HFFc6 (cell line): ENCODE data around the gene CLNK. TPM values are rescaled to one million over a fixed set of nuclear protein-coding genes. Genes with fewer than 3 reads are reported as not detected.

Experiments used
- DNase-seq: peaks from one replicate; pipeline ENCODE4 v3.0.0-alpha.2; 2018
- H3K27ac Mint-ChIP-seq: 2 replicates; pipeline ENCODE4 v1.8.0; 2020; ENCODE audit warnings: mild to moderate bottlenecking, mixed read lengths
- H3K27me3 Mint-ChIP-seq: 2 replicates; pipeline ENCODE4 v1.8.0; 2021; ENCODE audit warnings: mild to moderate bottlenecking, moderate library complexity, mixed read lengths; ENCODE audit not compliant: insufficient read depth
- H3K36me3 Mint-ChIP-seq: 2 replicates; pipeline ENCODE4 v1.8.0; 2021; ENCODE audit warnings: low read depth, mixed read lengths
- H3K4me1 Mint-ChIP-seq: 2 replicates; pipeline ENCODE4 v1.8.0; 2020; ENCODE audit warnings: low read depth, mixed read lengths
- H3K4me3 Mint-ChIP-seq: 2 replicates; pipeline ENCODE4 v1.8.0; 2020; ENCODE audit warnings: mild to moderate bottlenecking, moderate library complexity, mixed read lengths
- H3K9me3 Mint-ChIP-seq: 2 replicates; pipeline ENCODE4 v1.8.0; 2020; ENCODE audit warnings: mild to moderate bottlenecking, mixed read lengths
- CTCF ChIP-seq: fragments of 200-600 bp; sonication (generic); IDR thresholded peaks from 2 replicates; pipeline ENCODE4 v1.5.0; 2021; ENCODE audit warnings: antibody characterized with exemption, mild to moderate bottlenecking
- total RNA-seq, 6 experiments: library from RNA; stranded (reverse); fragmentation: NEBNext Ultra II Directional; extraction: Animal tissue kit (Norgen Biotek cat#: 25700); gene quantifications; 2 replicates in 1 of 6; 3 replicates in 5 of 6; pipeline ENCODE4 v1.2.3, GENCODE V29; 2021

CLNK gene
- total RNA-seq, 6 experiments from 2014 or later = not detected

GRCh38 chr4:10460313-10461047, 224.1 kb downstream of the CLNK start:
- no peak for DNase-seq
- H3K4me3 Mint-ChIP-seq = no peak overlapping the region
- H3K27me3 Mint-ChIP-seq = peaks cover 18% of the 10 kb centered on the region
- no peak overlapping the region for H3K27ac Mint-ChIP-seq
- peaks cover 6% of the 10 kb centered on the region; the same call in 1 of the 2 replicates for H3K4me1 Mint-ChIP-seq
- peaks cover 6% of the 10 kb centered on the region for H3K36me3 Mint-ChIP-seq
- H3K9me3 Mint-ChIP-seq = peaks cover 6% of the 10 kb centered on the region
- no peak for TF ChIP-seq CTCF

GRCh38 chr4:10459305-10459704, 225.3 kb downstream of the CLNK start:
- no peak for TF ChIP-seq CTCF
- H3K27ac Mint-ChIP-seq = no peak overlapping the region
- H3K27me3 Mint-ChIP-seq = peaks cover 19% of the 10 kb centered on the region
- H3K4me3 Mint-ChIP-seq = no peak overlapping the region
- H3K4me1 Mint-ChIP-seq = peaks cover 6% of the 10 kb centered on the region; the same call in 1 of the 2 replicates
- DNase-seq = no peak
- peaks cover 14% of the 10 kb centered on the region for H3K36me3 Mint-ChIP-seq
- peaks cover 6% of the 10 kb centered on the region for H3K9me3 Mint-ChIP-seq

- no peak for TF ChIP-seq CTCF
- H3K27ac Mint-ChIP-seq = no peak overlapping the region
- peaks cover 19% of the 10 kb centered on the region for H3K36me3 Mint-ChIP-seq
- no peak overlapping the region for H3K4me3 Mint-ChIP-seq
- H3K27me3 Mint-ChIP-seq = peaks cover 19% of the 10 kb centered on the region
- peaks cover 6% of the 10 kb centered on the region for H3K9me3 Mint-ChIP-seq
- peaks cover 6% of the 10 kb centered on the region; the same call in 1 of the 2 replicates for H3K4me1 Mint-ChIP-seq
- no peak for DNase-seq
These were observed 226.4 kb downstream of the CLNK start for GRCh38 chr4:10458177-10458576.

GRCh38 chr4:10457255-10457801, 227.2 kb downstream of the CLNK start, which contains the start of gene ZNF518B:
ZNF518B (minus strand) TSS chr4:10457426; CDS start chr4:10446328, 11,098 bp downstream.
- Mint-ChIP-seq H3K27me3 (peaks cover 18% of the 10 kb centered on the region), H3K4me3 (peak within 1 kb of the TSS; percentile 86), H3K27ac (peak within 1 kb of the TSS; percentile 78), H3K9me3 (peaks cover 6% of the 10 kb centered on the region), H3K36me3 (peaks cover 19% of the 10 kb centered on the region), H3K4me1 (peaks cover 6% of the 10 kb centered on the region; the same call in 1 of the 2 replicates)
- TF ChIP-seq CTCF = no peak
- peak; percentile 9 for DNase-seq

GRCh38 chr4:10456595-10457254, 227.8 kb downstream of the CLNK start:
- peak; percentile 32 for DNase-seq
- peaks cover 6% of the 10 kb centered on the region; the same call in 1 of the 2 replicates for H3K4me1 Mint-ChIP-seq
- peak overlapping the region; percentile 78 for H3K27ac Mint-ChIP-seq
- peak overlapping the region; percentile 86 for H3K4me3 Mint-ChIP-seq
- H3K27me3 Mint-ChIP-seq = peaks cover 12% of the 10 kb centered on the region
- no peak for TF ChIP-seq CTCF
- H3K9me3 Mint-ChIP-seq = peaks cover 6% of the 10 kb centered on the region
- H3K36me3 Mint-ChIP-seq = peaks cover 19% of the 10 kb centered on the region
